HG03280 (cell line): ENCODE data around the gene XPNPEP2.
A peak's percentile ranks its signal among the peaks of the same experiment; 100 is the strongest.

ENCODE experiments used
- ATAC-seq: cut with Tn5 transposase; IDR thresholded peaks from one replicate; pipeline ENCODE4 v1.9.1; 2021; ENCODE audit warnings: mild to moderate bottlenecking, moderate library complexity; ENCODE audit not compliant: unreplicated experiment

XPNPEP2 gene

DNA sequence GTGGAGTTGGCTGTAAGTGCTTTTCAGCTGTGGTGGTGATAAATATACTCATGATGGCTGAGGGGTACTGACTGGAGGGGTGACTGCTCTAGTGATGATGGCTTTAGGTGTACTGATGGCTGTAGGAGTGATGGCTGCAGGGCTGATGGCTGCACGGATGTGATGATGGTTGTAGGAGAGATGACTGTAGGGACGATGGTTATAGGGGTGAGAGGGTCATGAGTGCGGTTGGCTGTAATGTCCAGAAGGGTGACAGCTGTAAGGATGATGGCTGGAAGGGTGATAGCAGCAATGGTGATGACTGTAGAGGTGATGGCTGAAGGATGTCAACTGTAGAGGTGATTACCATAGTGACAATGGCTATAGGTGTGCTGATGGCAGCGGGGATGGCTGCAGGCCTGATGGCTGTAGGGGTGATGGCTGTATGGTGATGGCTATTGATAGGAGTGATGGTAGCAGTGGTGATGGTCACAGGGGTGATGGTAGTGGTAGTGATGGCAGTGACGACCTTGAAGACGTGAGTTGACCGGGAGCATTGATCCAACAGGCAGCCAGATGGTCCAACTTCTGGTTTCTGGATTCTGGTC, 40.4 kb downstream of the XPNPEP2 start:
- no peak for ATAC-seq

DNA sequence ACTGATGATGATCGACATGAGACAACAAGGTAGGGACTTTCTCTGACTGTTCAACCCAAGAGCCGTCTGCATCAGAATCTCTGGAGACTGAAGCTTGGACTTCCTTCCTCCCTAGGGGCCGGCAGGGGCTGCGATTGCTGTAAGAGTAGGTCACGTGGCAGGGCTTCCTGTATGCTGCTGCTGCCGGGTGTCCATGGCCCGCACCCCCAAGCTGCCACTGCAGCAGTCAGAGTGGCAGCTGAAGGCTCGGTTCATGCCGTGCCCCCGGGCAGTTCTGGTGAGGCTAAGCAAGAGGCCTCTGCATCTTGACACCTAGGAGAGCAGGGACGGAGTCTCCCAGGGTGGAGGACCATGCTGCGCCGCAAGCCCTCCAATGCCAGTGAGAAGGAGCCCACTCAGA, 41.0 kb downstream of the XPNPEP2 start, which contains the start of gene SASH3:
SASH3 (plus strand) TSS at position 203 of the 400 bp plus-strand sequence; CDS start at position 352, 149 bp downstream.
- no peak for ATAC-seq

DNA sequence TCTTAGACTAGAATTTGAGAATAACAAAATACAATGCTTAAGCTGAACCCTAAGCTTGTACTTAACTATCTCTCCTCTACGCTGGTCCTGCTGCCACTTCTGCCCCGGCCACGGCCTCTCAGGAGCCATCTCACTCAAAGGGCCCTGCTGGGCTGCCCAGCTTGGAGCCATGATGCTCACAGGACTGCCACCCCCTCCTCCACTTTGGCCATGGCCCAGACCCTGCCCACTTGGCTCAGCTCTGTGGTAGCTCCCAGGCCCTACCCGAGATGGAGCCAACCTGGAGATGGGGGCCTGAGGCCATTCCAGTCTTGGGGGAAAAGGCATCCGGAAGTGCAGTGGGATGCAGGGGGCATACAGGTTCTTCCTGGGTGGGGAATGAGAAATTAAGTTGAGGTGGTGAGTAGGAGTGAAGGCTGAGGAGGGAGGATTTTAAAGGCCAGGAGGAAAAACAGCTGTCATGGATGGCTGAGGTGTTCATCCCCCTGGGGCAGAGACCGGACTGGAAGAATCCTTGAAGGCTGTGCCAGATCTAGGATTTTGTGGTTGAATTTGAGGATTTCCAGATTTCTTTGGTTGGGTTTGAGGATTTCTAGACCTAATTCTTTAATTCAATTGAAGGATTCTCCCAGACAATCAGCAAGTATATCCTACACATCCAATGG, 41.8 kb downstream of the XPNPEP2 start:
- no peak for ATAC-seq

DNA sequence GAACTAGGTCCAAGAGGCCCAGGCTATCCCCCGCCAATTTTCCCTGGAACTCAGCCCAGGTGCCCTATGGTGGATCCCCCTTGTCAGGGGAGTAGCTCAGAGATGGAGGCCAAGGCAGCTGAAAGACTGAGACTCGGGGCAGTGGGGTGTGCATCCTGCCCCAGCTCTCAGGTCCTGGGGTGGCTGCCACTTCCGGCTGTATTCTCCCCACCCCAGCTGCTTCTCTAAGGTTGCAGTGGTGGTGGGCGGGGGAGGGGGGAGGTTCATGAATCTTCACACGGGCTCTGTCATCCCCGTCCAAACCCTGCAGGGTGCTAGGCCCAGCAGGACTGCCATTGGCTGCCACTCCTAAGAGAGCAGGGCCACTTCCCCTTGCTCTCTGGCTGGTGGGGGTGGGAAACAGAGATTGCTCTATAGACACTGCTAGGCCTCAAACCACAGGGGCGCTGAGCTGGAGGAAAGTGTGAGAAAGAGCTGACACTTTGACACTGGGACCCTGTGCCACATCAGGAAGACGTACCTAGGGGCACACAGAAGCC, 42.4 kb downstream of the XPNPEP2 start:
- ATAC-seq = peak; percentile 73

DNA sequence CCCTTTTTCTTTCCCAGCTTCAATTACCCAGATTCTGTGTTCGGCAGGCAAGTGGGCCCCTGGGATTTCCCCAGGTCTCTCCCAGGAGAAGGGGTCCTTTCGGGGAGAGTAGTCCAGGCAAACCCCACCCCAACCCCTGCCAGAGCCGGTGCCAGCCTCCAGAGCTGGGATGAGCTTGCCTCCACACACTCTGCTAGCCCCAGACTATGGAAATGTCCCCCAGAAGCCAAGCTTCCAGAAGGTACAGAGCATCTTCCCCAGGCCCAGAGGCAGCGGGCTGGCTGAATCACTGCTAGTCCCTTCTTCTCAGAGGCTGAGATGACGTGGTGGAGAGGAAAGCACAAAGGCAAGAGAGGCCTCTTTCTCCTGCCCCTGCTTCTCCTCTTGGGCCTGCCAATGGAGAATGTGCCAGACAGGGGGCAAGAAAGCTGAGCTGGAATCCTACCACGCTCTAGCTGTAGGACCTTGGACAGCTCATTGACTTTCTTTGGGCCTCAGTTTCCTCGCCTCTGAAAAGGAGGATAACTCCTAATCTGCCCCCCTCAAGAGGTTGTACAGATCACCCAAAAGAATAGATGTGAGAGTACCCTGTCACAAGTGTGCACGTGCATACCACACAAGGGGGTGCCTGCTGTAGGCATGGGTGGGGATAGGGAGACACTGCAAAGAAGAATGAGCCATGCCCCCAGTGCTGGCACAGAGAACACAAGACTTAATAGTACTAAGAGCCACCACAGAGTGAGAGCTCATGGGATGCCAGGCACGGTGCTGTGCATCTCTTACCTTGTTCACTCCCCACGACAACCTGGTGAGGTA, 43.1 kb downstream of the XPNPEP2 start:
- no peak for ATAC-seq

DNA sequence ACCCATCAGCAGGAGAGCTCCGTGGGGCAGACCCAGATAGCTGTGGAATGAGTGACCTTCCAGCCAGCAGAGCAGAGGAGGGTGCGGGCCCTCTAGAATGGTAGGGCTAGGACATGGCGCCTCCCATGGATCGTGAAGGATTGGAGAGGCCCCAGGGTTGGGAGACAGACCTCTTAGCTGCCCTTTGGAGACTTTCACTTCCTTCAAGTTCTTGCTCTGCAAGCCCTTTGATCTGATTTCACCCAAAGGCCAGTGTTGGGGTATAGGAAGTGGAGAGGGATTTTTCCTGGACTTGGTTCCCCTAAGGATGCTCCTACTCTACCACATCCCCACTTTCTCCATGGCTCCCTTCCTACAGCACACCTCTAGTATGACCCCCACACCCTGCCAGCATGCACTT, 43.9 kb downstream of the XPNPEP2 start:
- ATAC-seq = no peak

DNA sequence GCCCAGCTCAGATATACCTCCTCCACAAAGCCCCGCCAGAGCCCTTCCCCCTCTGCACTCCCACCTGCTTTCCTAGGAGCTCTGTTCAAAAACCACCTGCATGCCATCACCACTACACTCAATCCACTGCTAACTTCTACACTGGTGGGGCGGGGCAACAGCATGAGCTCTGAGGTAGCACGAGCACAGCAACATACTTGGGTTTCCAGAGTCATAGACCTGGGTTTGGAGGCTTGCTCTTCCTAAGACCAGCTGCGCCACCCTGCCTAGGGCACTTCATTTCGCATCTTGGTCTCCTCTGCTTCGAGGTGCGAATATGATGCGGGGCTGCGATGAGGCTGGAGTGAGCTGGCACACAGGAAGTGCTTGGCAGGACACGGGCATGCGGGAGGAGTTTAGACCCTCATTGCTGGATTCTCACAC, 44.5 kb downstream of the XPNPEP2 start:
- no peak for ATAC-seq

DNA sequence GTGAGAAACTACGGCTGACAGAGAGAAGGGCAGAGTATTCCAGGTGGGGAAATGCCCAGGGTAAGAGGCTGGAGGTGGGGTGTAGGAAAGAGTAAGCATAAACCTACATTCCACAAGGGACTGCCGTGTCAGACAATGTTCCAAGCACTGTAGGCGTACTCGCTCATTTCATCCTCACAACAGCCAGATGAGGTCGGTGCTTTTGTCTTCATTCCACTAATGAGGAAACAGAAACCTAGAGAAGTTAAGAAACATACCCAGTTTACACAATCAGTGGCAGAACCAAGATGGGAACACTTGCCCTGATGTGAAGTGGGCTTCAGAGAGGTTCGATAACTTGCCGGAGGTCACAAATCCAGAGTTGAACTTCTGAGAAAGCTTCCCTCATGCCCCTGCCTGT, 45.6 kb downstream of the XPNPEP2 start:
- ATAC-seq = no peak

DNA sequence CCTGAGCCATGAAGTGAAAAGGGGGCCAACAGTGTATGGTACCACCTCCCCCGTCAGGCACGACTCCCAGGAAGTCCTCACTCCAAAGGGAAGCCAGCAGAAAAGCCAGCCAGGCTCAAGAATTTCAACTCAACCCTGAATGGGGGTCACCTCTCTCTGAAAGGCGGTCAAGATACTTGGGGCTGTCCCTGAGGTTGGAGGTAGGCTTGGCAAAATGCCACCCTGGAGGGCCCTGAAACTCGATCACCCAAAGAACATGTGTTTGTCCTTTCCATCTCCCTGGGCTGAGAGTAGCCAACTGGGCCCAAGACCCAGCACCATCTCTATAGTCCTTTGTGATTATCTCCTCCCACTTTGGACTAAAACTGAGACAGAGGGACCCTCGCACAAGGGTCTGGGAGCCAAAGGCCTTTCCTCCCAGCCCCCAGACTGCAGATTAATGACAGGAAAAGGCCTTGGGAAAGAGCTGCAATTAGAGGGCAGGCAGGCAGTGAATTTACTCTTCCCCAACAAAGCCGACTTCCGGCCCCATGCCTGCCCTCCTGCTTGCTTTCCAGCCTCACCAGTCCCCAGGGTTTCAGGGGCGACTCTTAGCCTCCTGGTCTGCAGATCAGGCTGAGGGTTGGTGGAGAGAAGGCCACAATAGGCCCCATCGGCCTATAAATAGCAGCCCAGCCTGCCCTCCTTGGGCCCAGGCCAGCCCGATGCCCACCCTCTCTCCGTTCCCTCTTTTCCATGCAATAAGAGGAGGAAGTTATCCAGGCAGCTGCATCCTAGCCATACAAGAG, 46.6 kb downstream of the XPNPEP2 start:
- no peak for ATAC-seq

DNA sequence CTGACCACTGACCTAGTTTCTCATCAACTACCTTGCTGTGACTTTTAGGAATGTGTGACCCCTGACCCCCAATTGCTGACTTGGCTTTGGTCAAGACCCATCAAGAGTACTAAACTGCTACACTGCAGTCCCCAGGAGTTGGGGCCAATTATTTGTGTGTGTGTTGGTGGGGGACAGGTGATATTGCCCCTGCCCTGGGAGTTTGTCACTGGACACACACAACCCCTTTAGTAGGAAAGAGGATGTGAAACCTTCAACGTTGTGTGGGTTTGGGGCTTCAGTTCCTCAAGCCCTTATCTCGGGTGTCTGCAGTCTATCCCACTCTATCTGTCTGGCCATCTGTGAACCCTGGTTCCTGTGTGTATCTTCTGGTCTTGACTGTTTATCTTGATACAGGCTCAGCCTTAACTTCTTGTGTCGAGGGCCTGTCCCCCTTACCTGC, 47.5 kb downstream of the XPNPEP2 start:
- ATAC-seq = peak; percentile 79

DNA sequence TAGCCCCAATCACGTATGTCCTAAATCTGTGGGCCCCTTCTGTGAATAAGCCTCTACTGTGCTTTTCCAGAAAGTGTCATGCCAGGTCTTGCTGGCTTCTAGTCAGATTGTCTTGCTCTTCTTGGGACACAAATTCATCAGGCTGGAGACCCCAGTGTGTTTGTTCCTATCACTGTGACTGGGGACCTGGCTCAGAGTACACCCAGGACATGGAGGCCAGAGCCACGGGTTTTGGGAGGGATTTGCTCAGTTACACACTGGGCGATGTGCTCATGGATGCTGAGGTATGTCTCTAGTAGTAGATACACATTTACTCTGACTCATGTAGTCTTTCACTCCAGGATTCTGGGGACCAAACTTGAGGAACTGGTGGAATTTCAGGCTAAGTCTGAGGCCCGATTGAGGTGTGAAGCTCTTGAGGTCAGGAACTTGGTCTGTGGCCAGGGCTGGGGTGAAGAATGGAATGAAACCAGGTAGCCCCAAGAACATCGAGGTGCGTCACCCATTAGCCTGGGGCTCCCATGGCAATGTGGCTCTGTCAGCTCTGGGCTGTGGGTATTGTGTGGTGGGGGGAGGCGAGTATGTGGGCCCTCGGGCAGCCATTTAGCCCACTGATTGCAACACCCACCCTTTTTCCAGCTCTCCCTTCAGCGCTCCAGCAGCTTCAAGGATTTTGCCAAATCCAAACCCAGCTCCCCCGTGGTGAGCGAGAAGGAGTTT, 48.7 kb downstream of the XPNPEP2 start:
- ATAC-seq = no peak

DNA sequence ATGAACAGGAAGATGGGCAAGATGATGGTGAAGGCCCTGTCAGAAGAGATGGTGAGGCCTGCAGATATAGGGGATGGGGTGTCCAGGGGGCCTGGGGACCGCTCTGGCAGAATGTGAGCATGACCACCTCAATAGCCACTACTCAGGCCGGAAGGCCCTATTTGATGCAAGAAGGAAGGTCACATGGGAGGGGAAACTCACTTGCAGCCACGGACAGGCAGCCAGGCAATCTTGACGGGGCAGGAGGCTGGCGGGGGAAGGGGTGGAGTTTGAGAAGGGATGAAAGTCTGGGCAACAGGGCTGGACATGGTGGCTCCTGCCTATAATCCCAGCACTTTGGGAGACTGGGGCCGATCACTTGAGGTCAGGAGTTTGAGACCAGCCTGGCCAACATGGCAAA, 49.7 kb downstream of the XPNPEP2 start:
- ATAC-seq = no peak

DNA sequence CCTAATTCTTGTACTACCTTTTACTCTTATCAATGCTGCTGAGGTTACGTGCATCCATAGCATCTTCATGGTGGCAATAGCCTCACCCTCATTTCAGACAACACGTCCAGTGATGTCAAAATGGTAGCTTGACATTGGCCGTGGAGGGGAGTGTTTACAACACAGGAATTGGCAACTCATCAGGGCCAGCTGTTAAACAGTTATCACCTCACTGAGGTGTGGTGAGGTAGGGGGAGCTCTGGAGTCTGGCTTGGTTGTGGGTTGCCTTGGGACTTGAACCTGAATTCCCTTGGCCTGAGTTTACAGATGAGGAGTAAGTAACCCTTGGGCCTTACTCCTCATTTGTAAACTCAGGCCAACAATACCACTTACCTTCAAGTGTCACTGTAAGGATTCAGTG, 51.4 kb downstream of the XPNPEP2 start:
- ATAC-seq = no peak

DNA sequence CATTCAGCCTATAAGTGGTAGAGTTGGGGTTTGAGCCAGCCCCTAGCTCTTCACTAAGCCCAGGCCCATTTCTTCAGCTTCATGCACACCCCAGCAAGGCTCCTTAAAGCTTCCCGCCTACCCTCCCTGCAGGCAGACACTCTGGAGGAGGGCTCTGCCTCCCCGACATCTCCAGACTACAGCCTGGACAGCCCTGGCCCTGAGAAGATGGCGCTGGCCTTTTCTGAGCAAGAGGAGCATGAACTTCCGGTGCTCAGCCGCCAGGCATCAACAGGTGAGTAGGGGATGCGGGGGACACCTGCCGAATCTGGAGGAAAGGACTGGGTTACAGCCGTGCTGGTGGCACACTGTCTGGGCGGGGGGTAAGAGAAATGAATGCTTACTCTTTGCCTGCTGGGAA, 52.0 kb downstream of the XPNPEP2 start:
- ATAC-seq = no peak

DNA sequence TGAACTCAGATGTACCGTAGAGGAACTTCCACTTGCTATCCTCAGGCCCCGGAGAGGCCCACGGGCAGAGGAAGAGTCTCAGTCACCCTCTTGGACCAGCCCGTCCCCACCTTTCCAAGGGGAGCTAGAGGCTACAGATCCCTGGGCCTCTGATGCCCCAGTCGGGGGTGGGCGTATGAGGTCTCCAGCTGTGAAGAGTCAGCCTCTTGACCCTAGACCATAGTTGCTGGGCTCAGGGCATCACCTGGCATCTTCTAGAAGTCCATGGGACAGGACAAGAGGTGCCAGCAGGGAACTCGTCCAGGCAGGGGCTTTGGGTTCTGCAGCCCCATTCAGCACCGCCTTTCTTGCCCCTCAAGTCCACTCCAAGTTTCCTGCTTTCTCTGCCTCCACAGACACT, 52.6 kb downstream of the XPNPEP2 start:
- no peak for ATAC-seq

DNA sequence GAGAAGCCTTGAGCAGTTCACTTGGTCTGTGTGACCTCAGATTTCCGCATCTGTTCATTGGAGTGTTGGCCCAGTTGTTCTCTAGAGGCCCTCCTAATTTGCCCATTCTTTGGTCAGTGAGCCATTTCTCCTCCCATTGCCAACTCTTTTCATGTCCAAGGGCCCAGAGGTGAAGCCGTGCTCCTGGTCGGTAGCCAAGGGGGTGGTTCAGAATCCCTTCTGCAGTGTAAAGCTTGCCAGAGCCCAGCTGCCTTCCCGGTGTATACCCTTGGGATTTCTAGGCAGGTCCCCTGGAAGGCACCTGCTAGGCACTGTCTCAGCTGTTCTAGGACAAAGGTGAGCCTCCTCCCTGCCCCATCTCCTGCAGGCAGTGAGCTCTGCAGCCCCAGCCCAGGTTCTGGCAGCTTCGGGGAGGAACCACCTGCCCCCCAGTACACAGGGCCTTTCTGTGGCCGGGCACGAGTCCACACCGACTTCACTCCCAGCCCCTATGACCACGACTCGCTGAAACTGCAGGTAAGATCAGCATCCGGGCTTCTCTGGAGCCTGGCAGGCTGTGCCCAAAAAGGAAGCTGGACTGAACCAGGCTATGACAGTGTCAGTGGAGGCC, 53.3 kb downstream of the XPNPEP2 start:
- no peak for ATAC-seq

DNA sequence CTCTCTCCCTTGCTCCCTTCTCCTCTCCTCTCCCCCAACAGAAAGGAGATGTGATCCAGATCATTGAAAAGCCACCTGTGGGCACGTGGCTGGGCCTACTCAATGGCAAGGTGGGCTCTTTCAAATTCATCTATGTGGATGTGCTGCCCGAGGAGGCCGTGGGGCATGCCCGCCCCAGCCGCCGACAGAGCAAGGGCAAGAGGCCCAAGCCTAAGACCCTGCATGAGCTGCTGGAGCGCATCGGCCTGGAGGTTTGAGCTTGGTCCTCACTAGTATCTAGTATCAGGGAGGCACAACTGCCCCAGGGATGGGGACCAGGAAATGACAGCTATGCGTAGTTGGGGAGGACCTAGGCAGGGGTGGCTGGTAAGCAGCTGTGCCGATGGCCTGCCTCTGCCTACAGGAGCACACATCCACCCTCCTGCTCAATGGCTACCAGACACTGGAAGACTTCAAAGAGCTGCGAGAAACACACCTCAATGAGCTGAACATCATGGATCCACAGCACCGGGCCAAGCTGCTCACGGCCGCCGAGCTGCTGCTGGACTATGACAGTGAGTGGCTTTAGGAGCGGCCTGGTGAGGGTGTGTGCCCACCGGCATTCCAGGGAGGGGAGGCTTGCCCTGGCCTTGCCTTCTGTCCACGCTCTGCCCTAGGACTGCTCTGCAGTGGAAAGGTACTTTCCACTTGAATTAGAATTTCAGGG, 54.0 kb downstream of the XPNPEP2 start:
- ATAC-seq = no peak

DNA sequence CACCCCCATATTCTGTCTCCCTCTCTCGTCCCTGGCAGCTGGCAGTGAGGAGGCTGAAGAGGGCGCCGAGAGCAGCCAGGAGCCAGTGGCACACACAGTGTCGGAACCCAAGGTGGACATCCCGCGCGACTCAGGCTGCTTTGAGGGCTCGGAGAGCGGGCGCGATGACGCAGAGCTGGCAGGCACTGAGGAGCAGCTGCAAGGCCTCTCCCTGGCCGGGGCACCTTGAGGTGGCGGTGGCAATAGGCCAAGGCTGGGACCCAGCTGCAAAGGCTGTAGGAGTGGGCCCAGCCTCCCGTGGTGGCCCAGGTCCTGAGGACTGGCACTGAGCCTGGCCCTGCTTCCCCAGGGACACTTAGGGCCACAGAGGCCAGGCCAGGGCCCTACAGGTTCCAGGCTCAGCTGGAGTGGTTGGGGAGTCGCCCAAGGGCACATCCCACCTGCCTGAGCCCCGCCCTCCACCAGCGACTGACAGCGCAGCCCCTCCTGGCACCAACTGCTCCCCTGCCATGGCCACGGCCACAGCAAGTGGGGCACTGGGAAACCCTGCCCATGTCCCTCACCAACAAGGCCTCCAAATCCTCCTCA, 54.9 kb downstream of the XPNPEP2 start:
- no peak for ATAC-seq

DNA sequence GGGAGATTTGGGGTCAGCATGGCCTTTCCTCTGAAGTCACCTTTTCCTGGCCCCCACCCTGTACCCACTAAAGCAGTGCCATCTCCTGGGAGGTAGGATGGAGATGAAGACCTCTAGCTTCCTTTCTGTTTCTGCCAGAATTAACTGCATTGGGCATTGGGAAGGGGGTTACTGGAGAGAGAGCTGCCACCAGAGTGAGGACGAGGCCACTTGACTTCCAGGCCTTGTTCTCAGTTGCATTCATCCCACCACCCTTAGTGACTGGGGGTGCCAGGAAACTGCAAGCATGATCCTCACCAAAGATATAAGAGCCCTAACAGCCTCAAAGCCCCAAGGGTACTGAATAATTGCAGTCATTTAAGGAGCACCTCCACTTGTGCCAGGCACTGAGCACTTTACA, 56.8 kb downstream of the XPNPEP2 start:
- no peak for ATAC-seq
